A549 (cell line): ENCODE data around the gene DSCAML1.

Experiments
- POLR2A ChIP-seq: IDR thresholded peaks from 2 replicates; pipeline ENCODE4 v1.6.1; 2012; ENCODE audit warnings: mild to moderate bottlenecking, low read length
- RFX5 ChIP-seq: fragments of 450-650 bp; IDR thresholded peaks from 2 replicates; pipeline ENCODE4 v1.7.1; 2014; ENCODE audit warnings: antibody characterized with exemption, mild to moderate bottlenecking, moderate library complexity
- TFCP2L1 ChIP-seq: fragments of 250-450 bp; sonication (Bioruptor Pico); IDR thresholded peaks from 2 replicates; pipeline ENCODE4 v1.5.0; 2021; ENCODE audit warnings: mild to moderate bottlenecking
- ZFP36 ChIP-seq: fragments of 450-650 bp; IDR thresholded peaks from 2 replicates; pipeline ENCODE4 v1.6.1; 2014; ENCODE audit warnings: borderline replicate concordance; ENCODE audit not compliant: partially characterized antibody
- TF ChIP-seq, protein P1 (sequence below): fragments of >200 bp; sonication (Bioruptor Twin); formaldehyde crosslinking; IDR thresholded peaks from 3 replicates; pipeline ENCODE4 v1.5.1; 2016
- TF ChIP-seq, protein P2 (sequence below): fragments of 200-600 bp; sonication (generic); IDR thresholded peaks from 2 replicates; pipeline ENCODE4 v1.6.1; 2016; ENCODE audit warnings: antibody characterized with exemption, mild to moderate bottlenecking, moderate library complexity
- TF ChIP-seq, protein P3 (sequence below): IDR thresholded peaks from 2 replicates; pipeline ENCODE4 v1.6.1; 2012

DNA sequence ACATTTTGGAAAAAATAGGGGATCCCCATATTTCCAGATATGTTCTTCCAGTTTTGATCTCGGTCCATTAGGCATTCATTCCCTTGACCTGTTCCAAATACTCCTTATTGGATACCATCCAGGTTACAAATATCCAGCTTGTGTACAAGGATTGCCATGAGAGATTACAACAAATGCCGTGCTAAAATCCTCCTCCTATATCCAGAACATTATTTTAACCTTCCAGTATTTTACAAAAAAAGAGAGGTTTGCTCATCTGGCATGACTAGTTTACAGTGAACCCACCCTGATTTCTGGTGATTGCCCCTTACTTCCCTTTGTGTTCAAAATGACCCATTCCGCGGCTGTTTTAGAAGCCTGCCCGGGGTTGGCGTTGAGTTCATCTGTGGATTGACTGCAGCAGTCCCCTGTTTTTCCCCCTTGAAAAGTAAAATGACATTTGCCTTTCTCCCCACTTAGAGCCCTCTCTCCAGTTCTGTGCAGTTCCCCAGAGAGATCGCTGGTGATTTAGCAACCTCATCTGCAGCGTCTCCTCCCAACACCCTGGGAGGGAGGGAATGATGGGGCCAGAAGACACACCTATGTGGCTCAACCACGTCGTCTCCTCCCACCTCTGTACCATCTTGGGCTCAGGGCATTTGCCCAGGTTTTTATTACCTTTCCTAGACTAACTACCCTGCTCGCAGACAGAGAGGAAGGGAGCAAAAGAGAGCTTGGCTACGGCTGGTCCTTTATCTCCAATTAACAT, 73.6 kb downstream of the DSCAML1 start:
- TF ChIP-seq POLR2A (no peak), ZFP36 (no peak), RFX5 (no peak), TFCP2L1 (no peak)
- TF ChIP-seq, protein P1, sequence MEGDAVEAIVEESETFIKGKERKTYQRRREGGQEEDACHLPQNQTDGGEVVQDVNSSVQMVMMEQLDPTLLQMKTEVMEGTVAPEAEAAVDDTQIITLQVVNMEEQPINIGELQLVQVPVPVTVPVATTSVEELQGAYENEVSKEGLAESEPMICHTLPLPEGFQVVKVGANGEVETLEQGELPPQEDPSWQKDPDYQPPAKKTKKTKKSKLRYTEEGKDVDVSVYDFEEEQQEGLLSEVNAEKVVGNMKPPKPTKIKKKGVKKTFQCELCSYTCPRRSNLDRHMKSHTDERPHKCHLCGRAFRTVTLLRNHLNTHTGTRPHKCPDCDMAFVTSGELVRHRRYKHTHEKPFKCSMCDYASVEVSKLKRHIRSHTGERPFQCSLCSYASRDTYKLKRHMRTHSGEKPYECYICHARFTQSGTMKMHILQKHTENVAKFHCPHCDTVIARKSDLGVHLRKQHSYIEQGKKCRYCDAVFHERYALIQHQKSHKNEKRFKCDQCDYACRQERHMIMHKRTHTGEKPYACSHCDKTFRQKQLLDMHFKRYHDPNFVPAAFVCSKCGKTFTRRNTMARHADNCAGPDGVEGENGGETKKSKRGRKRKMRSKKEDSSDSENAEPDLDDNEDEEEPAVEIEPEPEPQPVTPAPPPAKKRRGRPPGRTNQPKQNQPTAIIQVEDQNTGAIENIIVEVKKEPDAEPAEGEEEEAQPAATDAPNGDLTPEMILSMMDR = no peak
- TF ChIP-seq, protein P2, sequence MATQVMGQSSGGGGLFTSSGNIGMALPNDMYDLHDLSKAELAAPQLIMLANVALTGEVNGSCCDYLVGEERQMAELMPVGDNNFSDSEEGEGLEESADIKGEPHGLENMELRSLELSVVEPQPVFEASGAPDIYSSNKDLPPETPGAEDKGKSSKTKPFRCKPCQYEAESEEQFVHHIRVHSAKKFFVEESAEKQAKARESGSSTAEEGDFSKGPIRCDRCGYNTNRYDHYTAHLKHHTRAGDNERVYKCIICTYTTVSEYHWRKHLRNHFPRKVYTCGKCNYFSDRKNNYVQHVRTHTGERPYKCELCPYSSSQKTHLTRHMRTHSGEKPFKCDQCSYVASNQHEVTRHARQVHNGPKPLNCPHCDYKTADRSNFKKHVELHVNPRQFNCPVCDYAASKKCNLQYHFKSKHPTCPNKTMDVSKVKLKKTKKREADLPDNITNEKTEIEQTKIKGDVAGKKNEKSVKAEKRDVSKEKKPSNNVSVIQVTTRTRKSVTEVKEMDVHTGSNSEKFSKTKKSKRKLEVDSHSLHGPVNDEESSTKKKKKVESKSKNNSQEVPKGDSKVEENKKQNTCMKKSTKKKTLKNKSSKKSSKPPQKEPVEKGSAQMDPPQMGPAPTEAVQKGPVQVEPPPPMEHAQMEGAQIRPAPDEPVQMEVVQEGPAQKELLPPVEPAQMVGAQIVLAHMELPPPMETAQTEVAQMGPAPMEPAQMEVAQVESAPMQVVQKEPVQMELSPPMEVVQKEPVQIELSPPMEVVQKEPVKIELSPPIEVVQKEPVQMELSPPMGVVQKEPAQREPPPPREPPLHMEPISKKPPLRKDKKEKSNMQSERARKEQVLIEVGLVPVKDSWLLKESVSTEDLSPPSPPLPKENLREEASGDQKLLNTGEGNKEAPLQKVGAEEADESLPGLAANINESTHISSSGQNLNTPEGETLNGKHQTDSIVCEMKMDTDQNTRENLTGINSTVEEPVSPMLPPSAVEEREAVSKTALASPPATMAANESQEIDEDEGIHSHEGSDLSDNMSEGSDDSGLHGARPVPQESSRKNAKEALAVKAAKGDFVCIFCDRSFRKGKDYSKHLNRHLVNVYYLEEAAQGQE = no peak
- TF ChIP-seq, protein P3, sequence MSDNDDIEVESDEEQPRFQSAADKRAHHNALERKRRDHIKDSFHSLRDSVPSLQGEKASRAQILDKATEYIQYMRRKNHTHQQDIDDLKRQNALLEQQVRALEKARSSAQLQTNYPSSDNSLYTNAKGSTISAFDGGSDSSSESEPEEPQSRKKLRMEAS = no peak
